ENCODE data around the gene CDKL1. TPM values are rescaled to one million over a fixed set of nuclear protein-coding genes. Genes with fewer than 3 reads are reported as not detected.

CDKL1 gene
- polyA plus RNA-seq, 2 of the 4 experiments (the other 2 are of a cell fraction) = 10.2 to 11.0 TPM

GRCh38 chr14:50432131-50432530 is 35.5 kb upstream of the CDKL1 start:
- TF ChIP-seq NFE2L2 (conservative IDR thresholded peaks at IDR 0.05; ENCODE audit: low read length) (no peak), TP53 (CRISPR knock-in tag; IDR thresholded peaks at IDR 0.05) (no peak), MAX (IDR thresholded peaks at IDR 0.05) (no peak), GATA3 (IDR thresholded peaks at IDR 0.05; ENCODE audit: borderline replicate concordance) (no peak), RNF2 (IDR thresholded peaks at IDR 0.05; ENCODE audit: borderline replicate concordance, low read depth) (no peak), RAD21 (conservative IDR thresholded peaks at IDR 0.05 in 1 of 2, IDR thresholded peaks at IDR 0.05 in 1 of 2) (no peak), NR3C1 (IDR thresholded peaks at IDR 0.05) (no peak), RCOR1 (IDR thresholded peaks at IDR 0.05; ENCODE audit: low read depth, low read length) (no peak), FOSL2 (IDR thresholded peaks at IDR 0.05) (no peak), FOSL2 (CRISPR knock-in tag; IDR thresholded peaks at IDR 0.05) (no peak), JUN (IDR thresholded peaks at IDR 0.05) (no peak), ATOH8 (CRISPR knock-in tag; IDR thresholded peaks at IDR 0.05; ENCODE audit: low read depth) (no peak), PBX3 (IDR thresholded peaks at IDR 0.05) (no peak), KDM5A (IDR thresholded peaks at IDR 0.05) (no peak), EP300 (IDR thresholded peaks at IDR 0.05) (no peak), MAFK (IDR thresholded peaks at IDR 0.05; ENCODE audit: partially characterized antibody) (no peak), CBX8 (IDR thresholded peaks at IDR 0.05) (no peak)
- TF ChIP-seq, protein P1, sequence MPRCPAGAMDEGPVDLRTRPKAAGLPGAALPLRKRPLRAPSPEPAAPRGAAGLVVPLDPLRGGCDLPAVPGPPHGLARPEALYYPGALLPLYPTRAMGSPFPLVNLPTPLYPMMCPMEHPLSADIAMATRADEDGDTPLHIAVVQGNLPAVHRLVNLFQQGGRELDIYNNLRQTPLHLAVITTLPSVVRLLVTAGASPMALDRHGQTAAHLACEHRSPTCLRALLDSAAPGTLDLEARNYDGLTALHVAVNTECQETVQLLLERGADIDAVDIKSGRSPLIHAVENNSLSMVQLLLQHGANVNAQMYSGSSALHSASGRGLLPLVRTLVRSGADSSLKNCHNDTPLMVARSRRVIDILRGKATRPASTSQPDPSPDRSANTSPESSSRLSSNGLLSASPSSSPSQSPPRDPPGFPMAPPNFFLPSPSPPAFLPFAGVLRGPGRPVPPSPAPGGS (IDR thresholded peaks at IDR 0.05) = no peak
- TF ChIP-seq, protein P2, sequence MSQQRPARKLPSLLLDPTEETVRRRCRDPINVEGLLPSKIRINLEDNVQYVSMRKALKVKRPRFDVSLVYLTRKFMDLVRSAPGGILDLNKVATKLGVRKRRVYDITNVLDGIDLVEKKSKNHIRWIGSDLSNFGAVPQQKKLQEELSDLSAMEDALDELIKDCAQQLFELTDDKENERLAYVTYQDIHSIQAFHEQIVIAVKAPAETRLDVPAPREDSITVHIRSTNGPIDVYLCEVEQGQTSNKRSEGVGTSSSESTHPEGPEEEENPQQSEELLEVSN (IDR thresholded peaks at IDR 0.05; ENCODE audit: borderline replicate concordance, low read depth) = no peak
- TF ChIP-seq, protein P3, sequence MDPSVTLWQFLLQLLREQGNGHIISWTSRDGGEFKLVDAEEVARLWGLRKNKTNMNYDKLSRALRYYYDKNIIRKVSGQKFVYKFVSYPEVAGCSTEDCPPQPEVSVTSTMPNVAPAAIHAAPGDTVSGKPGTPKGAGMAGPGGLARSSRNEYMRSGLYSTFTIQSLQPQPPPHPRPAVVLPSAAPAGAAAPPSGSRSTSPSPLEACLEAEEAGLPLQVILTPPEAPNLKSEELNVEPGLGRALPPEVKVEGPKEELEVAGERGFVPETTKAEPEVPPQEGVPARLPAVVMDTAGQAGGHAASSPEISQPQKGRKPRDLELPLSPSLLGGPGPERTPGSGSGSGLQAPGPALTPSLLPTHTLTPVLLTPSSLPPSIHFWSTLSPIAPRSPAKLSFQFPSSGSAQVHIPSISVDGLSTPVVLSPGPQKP (IDR thresholded peaks at IDR 0.05; ENCODE audit: low read depth, low read length) = no peak
- TF ChIP-seq, protein P4, sequence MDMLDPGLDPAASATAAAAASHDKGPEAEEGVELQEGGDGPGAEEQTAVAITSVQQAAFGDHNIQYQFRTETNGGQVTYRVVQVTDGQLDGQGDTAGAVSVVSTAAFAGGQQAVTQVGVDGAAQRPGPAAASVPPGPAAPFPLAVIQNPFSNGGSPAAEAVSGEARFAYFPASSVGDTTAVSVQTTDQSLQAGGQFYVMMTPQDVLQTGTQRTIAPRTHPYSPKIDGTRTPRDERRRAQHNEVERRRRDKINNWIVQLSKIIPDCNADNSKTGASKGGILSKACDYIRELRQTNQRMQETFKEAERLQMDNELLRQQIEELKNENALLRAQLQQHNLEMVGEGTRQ (IDR thresholded peaks at IDR 0.05) = no peak
- ChIA-PET CTCF (interaction anchor here (0.9 kb wide), 1 partner anchor 10 kb away, joined by 3 read pairs; no protein-coding TSS in a partner anchor), POLR2A (no interaction called here)
- FAIRE-seq (no peak), ATAC-seq (no peak), DNase-seq (ENCODE audit: low read depth in 1 of 2, low spot score in 1 of 2) (no peak)
- no peak overlapping the region for H3K4me2 ChIP-seq
- 73% methylated on average over 1 of the region's 1 CpG for WGBS (ENCODE audit: missing lambda C conversion rate)
- no peak overlapping the region for H3K27ac ChIP-seq
- no peak overlapping the region for H3K4me3 ChIP-seq
- H3K4me1 ChIP-seq = no peaks in the 10 kb centered on the region; the same call in 2 of the 3 replicates
- H3K9me3 ChIP-seq = peaks cover 8% of the 10 kb centered on the region; the same call in 2 of the 3 replicates

GRCh38 chr14:50425816-50426215 is 29.1 kb upstream of the CDKL1 start:
- Histone ChIP-seq H3K9me3 (no peaks in the 10 kb centered on the region), H3K4me2 (no peak overlapping the region), H3K4me3 (no peak overlapping the region), H3K27ac (no peak overlapping the region), H3K4me1 (no peaks in the 10 kb centered on the region; the same call in 2 of the 3 replicates)
- FAIRE-seq = no peak
- ChIA-PET CTCF (no interaction called here), POLR2A (no interaction called here)
- no peak for ATAC-seq
- DNase-seq (ENCODE audit: low read depth in 1 of 2, low spot score in 1 of 2) = no peak
- 85% methylated on average over 3 of the region's 3 CpGs for WGBS (ENCODE audit: missing lambda C conversion rate)
- TF ChIP-seq, protein P1 (IDR thresholded peaks at IDR 0.05) = no peak
- TF ChIP-seq HMGXB4 (CRISPR knock-in tag; IDR thresholded peaks at IDR 0.05; ENCODE audit: borderline replicate concordance) (no peak), CTCF (IDR thresholded peaks at IDR 0.05) (no peak), POLR2AphosphoS2 (conservative IDR thresholded peaks at IDR 0.05; ENCODE audit: low read length) (no peak), TP53 (CRISPR knock-in tag; IDR thresholded peaks at IDR 0.05) (no peak), SREBF2 (IDR thresholded peaks at IDR 0.05) (no peak)
- TF ChIP-seq, protein P3 (IDR thresholded peaks at IDR 0.05; ENCODE audit: low read depth, low read length) = no peak
